Stimulated activated CD8-positive, alpha-beta memory T cell treated with anti-CD3 and anti-CD28 coated beads, Interleukin-4, amount 100 ng/mL, for 48 hours (primary cell): ENCODE results near the gene IRGC.
"Not testable (repeated sequence)": the region's sequence is repeated elsewhere in the genome, so short reads cannot be mapped to it uniquely, and the experiment has no call there.

Source experiments
- DNase-seq: peaks from one replicate; pipeline ENCODE4 v3.0.0-alpha.2; 2020

The IRGC gene, protein sequence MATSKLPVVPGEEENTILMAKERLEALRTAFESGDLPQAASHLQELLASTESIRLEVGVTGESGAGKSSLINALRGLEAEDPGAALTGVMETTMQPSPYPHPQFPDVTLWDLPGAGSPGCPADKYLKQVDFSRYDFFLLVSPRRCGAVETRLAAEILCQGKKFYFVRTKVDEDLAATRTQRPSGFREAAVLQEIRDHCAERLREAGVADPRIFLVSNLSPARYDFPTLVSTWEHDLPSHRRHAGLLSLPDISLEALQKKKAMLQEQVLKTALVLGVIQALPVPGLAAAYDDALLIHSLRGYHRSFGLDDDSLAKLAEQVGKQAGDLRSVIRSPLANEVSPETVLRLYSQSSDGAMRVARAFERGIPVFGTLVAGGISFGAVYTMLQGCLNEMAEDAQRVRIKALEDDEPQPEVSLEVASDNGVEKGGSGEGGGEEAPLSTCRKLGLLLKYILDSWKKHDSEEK

GRCh38 chr19:43715776-43716175 lies at the start of gene IRGC:
IRGC (plus strand) TSS chr19:43716076; CDS start chr19:43718559, 2,483 bp downstream.
- no peak for DNase-seq

GRCh38 chr19:43667126-43667875 lies 48.6 kb upstream of the IRGC start:
- DNase-seq, result no peak

DNA sequence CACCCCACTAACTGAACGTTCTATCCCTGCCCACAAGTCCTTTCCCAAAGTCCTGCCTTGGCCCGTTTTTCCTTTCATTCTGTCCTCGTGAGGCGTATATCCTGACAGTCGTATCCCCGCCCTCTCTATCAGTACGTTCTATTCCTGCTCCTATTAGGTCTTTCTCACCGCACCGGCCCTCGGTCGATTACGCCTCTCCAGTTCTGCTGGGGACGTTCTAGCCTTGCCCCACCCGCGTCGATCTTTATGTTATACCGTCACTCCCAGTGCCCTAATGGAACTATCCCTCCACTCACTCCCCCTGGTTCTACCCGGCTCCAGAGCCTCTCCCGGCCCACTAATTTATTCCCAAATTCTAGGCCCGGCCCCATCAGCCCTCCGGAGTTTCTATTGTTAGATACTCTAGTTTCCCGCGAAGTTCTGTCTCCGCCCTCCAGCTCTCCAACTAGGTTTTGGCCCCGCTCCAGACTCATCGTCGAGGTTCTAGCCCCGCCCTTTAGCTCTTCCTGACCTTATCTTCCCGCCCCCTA lies 47.9 kb upstream of the IRGC start:
- no peak for DNase-seq

- DNase-seq, result peak; percentile 99
Observed at GRCh38 chr19:43668406-43669109, 47.3 kb upstream of the IRGC start.

- DNase-seq, result no peak
Observed at GRCh38 chr19:43672061-43672679, 43.7 kb upstream of the IRGC start.

GRCh38 chr19:43673637-43674036 lies 42.2 kb upstream of the IRGC start:
- DNase-seq, result no peak

GRCh38 chr19:43674183-43674582 lies 41.7 kb upstream of the IRGC start:
- DNase-seq, result no peak

DNA sequence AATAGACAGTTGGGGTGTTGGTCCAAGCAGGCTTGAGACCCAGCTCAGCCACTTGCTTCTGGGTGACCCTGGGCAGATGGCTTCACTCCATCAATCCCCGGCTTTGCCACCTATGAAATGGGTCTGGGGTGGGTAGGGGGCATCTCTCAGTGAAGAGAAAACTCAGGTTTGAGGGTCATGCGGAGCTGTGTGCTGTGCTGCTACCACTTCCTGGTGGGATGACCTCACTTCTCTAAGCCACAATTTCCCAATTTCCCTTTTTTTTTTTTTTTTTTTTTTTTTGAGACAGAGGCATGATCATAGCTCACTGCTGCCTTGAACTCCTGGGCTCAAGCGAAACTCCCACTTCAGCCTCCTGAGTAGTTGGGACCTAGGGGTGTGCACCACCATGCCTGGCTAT lies 41.3 kb upstream of the IRGC start:
- DNase-seq, result no peak

DNA sequence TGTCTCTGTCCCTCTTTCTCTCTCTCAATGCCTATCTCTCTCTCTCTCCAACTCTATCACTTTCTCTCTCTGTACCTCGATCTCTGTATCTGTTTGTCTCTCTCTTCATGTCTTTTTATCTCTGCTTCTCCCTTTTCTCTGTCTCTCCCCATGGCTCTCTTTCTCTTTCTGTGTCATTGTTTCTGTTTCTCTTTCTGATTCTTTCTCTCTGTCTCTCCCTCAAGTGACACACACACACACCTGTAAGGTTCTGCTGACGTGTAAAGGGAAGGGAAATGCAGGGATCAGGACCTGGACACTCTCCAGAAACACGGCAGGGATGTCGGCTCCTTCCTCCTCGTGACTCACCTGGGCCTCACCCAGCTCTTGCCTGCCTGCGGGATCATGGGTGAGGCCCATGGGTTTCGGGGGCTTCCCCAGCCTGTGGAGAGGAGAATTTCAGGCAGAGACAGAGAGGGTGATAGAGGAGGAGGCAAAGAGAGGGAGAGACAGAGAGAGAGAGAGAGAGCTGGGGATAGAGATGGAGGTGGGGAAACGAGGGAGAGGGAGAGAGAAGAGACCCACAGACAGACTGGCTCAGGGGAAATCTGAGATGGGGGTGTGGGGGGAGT lies 40.5 kb upstream of the IRGC start:
- no peak for DNase-seq

DNA sequence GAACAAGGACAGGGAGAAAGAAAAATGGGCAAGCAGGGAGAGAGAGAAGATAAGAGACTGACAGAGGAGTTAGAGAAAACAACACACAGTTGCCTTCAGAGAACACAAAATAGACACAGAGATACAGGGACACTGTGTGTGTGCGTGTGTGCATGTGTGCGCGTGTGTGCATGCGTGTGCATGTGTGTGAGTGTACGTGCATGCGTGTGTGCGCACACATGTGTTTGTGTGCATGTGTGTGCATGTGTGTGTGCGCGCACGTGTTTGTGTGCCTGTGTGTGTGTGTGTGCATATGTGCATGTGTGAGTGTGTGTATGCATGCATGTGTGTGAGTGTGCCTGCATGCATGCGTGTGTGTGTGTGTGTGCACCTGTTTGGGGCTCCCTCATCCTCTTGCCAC lies 40.0 kb upstream of the IRGC start:
- DNase-seq, result no peak

DNA sequence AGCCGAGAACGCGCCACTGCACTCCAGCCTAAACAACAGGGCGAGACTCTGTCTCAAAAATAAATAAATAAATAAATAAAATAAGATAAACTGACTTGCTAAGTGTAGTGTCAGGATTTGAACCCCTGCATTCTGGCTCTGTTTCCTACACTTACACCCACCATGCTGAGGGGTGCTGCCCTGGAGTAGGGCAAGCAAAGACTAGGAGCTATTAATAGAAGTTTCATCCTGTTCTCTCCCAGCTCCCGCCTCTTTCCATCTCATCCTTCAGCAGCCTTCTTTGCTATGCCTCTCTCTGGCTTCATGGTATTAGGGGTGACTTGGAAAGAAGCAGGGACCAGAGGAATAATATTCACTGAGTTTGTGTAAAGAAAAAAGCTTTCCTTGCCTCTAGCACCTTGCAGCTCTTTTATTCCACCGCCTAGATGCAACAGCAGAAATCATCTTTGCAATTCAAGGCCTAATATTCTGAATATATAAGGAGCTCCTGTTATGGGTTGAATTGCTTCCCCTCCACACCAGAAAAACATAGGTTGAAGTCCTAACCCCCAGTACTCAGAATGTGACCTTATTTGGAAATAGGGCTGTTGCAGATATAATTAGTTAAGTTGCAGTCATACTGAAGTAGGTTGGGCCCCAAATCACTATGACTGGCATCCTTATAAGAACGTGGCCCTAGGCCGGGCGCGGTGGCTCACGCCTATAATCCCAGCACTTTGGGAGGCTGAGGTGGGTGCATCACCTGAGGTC lies 37.2 kb upstream of the IRGC start:
- no peak for DNase-seq

DNA sequence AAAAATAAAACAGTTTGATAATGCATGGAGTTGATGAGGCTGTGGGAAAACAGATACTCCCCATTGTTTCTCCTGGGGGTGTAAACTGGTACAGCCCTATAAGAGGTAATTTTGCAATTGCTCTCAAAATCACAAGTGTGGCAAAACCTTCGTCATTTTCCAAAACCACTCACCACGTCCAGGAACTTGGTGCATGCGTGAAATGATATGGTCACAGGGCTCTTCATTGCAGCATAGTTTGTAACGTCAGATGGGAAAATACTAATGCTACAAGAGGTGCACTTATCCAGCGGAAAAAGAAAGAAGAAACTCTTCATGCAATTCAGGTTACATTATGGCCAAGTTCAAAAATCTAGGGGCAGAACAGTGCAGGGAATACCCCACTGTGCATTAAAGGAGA lies 34.1 kb upstream of the IRGC start:
- DNase-seq, result no peak

- not testable (repeated sequence) for DNase-seq
Observed at GRCh38 chr19:43682269-43682668, 33.6 kb upstream of the IRGC start.

DNA sequence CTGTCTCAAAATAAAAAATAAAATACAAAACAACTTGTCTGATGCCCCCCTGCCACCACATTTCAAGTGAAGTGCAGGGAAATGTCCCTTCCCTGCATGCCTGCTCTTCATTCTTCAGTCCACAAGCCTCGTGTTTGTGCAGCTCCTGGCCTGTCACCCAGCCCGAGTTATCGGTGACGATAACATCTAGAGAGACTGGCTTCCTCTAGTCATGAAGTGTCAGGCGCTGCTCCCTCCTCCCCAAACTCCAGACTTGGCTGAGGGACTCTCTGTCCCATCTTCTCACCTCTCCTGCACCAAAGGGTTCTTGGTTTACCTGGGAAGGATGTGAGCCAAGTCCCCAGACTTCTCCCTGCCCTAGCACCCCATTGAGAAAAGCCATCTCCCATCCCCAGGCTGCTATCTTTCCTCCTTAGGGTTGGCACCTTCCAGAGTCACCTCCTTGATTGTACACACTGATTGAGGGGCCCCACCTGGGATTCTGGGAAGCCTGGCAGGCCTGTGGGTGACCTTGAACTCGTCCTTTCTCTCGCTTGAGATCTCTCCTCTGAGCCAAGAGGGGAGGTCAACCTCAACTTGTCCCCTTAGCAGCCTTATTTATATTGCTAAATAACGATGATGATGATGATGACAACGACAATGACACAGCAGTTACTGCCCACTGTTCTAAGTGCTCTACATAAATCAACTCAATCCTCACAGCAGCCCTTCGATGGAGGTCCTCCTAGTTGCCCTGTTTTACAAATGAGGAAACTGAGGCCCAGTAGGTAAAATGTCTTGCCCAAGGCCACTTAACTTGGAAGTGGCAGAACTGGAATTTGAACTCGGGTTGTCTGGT lies 32.8 kb upstream of the IRGC start:
- DNase-seq, result no peak

- no peak for DNase-seq
Observed at GRCh38 chr19:43683905-43684304, 32.0 kb upstream of the IRGC start.

DNA sequence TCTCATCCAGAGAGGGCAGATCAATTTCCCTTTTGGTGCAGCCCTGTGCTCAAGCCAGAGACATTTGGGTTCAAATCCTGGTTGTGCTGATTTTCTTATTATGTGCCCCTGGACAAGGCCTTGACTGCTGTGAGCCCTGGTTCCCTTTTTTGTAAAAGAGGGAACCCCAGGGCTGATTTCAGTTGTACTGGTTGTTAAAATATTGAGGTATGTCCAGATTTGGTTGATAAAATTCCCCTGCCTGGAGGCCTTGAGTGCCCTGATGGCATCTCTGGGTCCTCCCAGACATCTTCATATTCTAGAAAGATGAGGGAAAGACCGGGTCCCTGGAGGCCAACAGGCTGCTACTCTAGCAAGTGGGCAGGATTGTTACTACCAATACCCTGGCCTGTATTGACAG lies 31.6 kb upstream of the IRGC start:
- DNase-seq, result no peak

DNA sequence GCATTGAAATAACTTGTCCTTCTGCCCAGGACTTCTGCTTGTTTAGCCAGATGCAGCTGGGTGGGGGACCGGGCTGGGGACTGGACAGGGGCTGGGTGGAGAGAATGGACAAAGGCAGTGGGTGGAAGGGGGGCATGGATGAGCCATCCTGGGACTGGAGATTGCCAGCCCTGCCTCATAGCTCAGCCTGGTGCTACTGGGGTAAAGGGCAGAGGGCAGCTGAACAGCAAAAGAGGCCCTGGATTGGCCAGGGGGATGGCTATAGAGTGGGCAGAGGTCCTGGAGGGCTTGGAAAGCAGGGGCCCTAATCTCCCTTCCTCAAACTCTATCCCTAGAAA lies 28.2 kb upstream of the IRGC start:
- DNase-seq, result no peak

GRCh38 chr19:43688059-43688701 lies 27.7 kb upstream of the IRGC start:
- DNase-seq, result no peak

DNA sequence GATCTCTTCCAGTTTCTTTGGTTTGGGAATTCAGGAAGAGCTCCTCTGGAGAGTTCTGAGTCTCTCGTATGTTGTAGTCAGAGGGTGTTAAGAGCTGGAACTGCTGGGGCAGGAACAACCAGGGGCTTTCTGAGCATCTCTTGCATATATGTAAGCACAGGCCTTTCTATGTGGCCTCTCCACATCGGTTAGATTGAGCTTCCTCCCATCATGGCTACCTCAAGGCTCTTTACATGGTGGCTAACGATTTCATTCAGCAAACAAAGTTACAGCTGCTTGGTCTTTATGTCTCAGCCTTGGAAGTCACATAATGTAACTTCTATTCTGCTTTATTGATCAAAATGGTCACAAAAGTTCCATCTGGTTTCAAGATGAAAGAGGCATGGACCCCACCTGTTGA lies 25.4 kb upstream of the IRGC start:
- no peak for DNase-seq

- DNase-seq, result no peak
Observed at GRCh38 chr19:43690890-43691289, 25.0 kb upstream of the IRGC start.
